Measurements from ENCODE around the gene EDNRB.

Gene EDNRB

DNA sequence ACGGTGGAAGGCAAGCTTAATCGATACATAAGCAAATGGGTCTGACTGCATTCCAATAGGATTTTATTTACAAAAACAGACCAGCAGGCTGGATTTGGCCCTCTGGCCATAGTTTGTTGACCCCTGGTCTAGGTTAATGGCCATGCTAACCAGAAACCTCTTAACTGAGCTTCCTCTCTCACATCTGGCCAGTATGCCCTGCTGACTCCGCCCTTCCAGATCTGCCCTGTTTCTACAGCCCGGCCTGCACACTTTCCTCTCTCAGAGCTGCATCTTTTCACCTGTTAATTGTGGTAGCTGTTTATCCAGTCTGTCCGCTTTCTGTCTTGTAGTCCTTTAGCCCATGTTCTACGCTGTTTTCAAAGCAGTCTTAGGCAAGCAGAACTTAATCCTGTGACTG lies 25.6 kb downstream of the EDNRB start:
- TF ChIP-seq, protein P1, sequence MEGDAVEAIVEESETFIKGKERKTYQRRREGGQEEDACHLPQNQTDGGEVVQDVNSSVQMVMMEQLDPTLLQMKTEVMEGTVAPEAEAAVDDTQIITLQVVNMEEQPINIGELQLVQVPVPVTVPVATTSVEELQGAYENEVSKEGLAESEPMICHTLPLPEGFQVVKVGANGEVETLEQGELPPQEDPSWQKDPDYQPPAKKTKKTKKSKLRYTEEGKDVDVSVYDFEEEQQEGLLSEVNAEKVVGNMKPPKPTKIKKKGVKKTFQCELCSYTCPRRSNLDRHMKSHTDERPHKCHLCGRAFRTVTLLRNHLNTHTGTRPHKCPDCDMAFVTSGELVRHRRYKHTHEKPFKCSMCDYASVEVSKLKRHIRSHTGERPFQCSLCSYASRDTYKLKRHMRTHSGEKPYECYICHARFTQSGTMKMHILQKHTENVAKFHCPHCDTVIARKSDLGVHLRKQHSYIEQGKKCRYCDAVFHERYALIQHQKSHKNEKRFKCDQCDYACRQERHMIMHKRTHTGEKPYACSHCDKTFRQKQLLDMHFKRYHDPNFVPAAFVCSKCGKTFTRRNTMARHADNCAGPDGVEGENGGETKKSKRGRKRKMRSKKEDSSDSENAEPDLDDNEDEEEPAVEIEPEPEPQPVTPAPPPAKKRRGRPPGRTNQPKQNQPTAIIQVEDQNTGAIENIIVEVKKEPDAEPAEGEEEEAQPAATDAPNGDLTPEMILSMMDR (IDR thresholded peaks at IDR 0.05; ENCODE audit: low read length): no peak
- TF ChIP-seq EZH2 (IDR thresholded peaks at IDR 0.05; ENCODE audit: borderline replicate concordance, low read length): no peak
- H3K36me3 ChIP-seq (ENCODE audit: insufficient read depth, low read length): no peaks in the 10 kb centered on the region
- H3K4me2 ChIP-seq (ENCODE audit: low read length): no peak overlapping the region
- H3F3A ChIP-seq (ENCODE audit: insufficient read depth, low read length): no peaks in the 10 kb centered on the region
- H3K27ac ChIP-seq (ENCODE audit: low read depth, low read length, poor library complexity, severe bottlenecking): no peak overlapping the region
- no peaks in the 10 kb centered on the region for H3K4me1 ChIP-seq (ENCODE audit: insufficient read depth, low read length, severe bottlenecking)
- H3K4me3 ChIP-seq (ENCODE audit: low read depth, low read length, poor library complexity, severe bottlenecking): no peak overlapping the region
- H3K27me3 ChIP-seq (ENCODE audit: insufficient read depth, low read length): no peaks in the 10 kb centered on the region
- H3K9me2 ChIP-seq (ENCODE audit: low read depth, low read length): no peaks in the 10 kb centered on the region
- H3K9ac ChIP-seq (ENCODE audit: low read length): no peak overlapping the region
- H3K79me2 ChIP-seq (ENCODE audit: insufficient read depth, low read length): no peaks in the 10 kb centered on the region
- no peak overlapping the region for H2AFZ ChIP-seq (ENCODE audit: low read length)
- H4K20me1 ChIP-seq (ENCODE audit: insufficient read depth, low read length): no peaks in the 10 kb centered on the region
- H3K9me3 ChIP-seq (ENCODE audit: low read length): no peaks in the 10 kb centered on the region

DNA sequence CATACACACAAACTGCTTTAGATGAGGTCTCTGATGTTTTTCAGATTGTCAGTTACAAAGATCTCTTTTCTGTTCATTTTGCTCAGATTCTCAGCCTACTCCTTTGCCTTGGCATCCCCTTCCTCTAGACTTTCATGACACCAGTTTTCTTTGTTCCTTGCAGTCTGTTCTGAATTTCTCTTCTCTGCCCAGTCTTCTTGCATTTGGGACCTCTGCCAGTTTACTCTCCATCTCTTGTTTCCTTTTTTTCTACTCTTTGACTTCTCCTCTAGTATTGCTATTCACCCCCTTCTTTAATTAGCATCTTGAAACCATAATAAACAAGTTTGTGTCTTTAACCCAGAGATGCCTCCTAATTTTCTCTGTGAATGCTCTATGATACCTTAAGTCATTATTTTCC lies 26.1 kb downstream of the EDNRB start:
- Histone ChIP-seq H3K4me3 (ENCODE audit: low read depth, low read length, poor library complexity, severe bottlenecking) (no peak overlapping the region), H3K27ac (ENCODE audit: low read depth, low read length, poor library complexity, severe bottlenecking) (no peak overlapping the region), H3K36me3 (ENCODE audit: insufficient read depth, low read length) (no peaks in the 10 kb centered on the region), H4K20me1 (ENCODE audit: insufficient read depth, low read length) (no peaks in the 10 kb centered on the region), H3K4me1 (ENCODE audit: insufficient read depth, low read length, severe bottlenecking) (no peaks in the 10 kb centered on the region), H3F3A (ENCODE audit: insufficient read depth, low read length) (no peaks in the 10 kb centered on the region), H3K4me2 (ENCODE audit: low read length) (no peak overlapping the region), H3K27me3 (ENCODE audit: insufficient read depth, low read length) (no peaks in the 10 kb centered on the region), H3K79me2 (ENCODE audit: insufficient read depth, low read length) (no peaks in the 10 kb centered on the region), H3K9ac (ENCODE audit: low read length) (no peak overlapping the region), H2AFZ (ENCODE audit: low read length) (no peak overlapping the region), H3K9me2 (ENCODE audit: low read depth, low read length) (no peaks in the 10 kb centered on the region), H3K9me3 (ENCODE audit: low read length) (no peaks in the 10 kb centered on the region)
- TF ChIP-seq, protein P1 (IDR thresholded peaks at IDR 0.05; ENCODE audit: low read length): no peak
- no peak for TF ChIP-seq EZH2 (IDR thresholded peaks at IDR 0.05; ENCODE audit: borderline replicate concordance, low read length)

DNA sequence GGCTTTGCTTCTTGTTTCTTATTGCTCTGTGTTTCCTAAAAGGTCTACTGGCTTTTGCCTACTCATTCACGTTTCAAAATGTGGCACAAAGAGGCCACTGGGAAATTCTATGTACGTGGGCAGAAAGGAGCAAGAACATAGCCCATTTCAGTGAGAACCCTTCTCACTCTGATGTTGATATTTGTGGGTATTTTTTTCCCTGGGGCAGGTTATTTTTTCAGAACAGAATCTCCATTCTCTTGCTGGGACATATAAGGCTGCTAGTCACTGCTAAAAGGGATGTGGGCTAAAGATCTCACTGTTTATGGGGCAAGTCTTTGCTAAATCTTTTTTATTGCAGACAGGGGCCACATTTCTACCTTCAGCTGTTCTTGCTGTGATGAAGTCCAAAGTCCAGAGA lies 27.1 kb downstream of the EDNRB start:
- no peaks in the 10 kb centered on the region for H4K20me1 ChIP-seq (ENCODE audit: insufficient read depth, low read length)
- H3K9me3 ChIP-seq (ENCODE audit: low read length): no peaks in the 10 kb centered on the region
- H3K27ac ChIP-seq (ENCODE audit: low read depth, low read length, poor library complexity, severe bottlenecking): no peak overlapping the region
- no peaks in the 10 kb centered on the region for H3K9me2 ChIP-seq (ENCODE audit: low read depth, low read length)
- no peaks in the 10 kb centered on the region for H3K36me3 ChIP-seq (ENCODE audit: insufficient read depth, low read length)
- no peak overlapping the region for H3K4me2 ChIP-seq (ENCODE audit: low read length)
- no peaks in the 10 kb centered on the region for H3F3A ChIP-seq (ENCODE audit: insufficient read depth, low read length)
- TF ChIP-seq EZH2 (IDR thresholded peaks at IDR 0.05; ENCODE audit: borderline replicate concordance, low read length): no peak
- TF ChIP-seq, protein P1 (IDR thresholded peaks at IDR 0.05; ENCODE audit: low read length): no peak
- H2AFZ ChIP-seq (ENCODE audit: low read length): no peak overlapping the region
- H3K27me3 ChIP-seq (ENCODE audit: insufficient read depth, low read length): no peaks in the 10 kb centered on the region
- no peaks in the 10 kb centered on the region for H3K4me1 ChIP-seq (ENCODE audit: insufficient read depth, low read length, severe bottlenecking)
- H3K4me3 ChIP-seq (ENCODE audit: low read depth, low read length, poor library complexity, severe bottlenecking): no peak overlapping the region
- H3K79me2 ChIP-seq (ENCODE audit: insufficient read depth, low read length): no peaks in the 10 kb centered on the region
- H3K9ac ChIP-seq (ENCODE audit: low read length): no peak overlapping the region
